Stimulated activated CD4-positive, alpha-beta T cell treated with anti-CD3 and anti-CD28 coated beads, TNF-alpha, amount 100 ng/mL, for 4 hours (primary cell): ENCODE results near the gene TRAPPC1.
"Not testable (repeated sequence)": the region's sequence is repeated elsewhere in the genome, so short reads cannot be mapped to it uniquely, and the experiment has no call there.

Experiments used
- DNase-seq, 3 experiments: peaks; one replicate each; pipeline ENCODE4 v3.0.0-alpha.2; 2020; ENCODE audit warnings: low read depth in 3 of 3

TRAPPC1 gene

GRCh38 chr17:7931709-7932482 is at the start of gene TRAPPC1, which contains the start of gene CNTROB:
Gene TRAPPC1 (minus strand): TSS chr17:7931946. CDS start chr17:7931829, 117 bp downstream.
Gene CNTROB (plus strand): TSS chr17:7932206. CDS start chr17:7933080, 874 bp downstream.
- DNase-seq: peak; percentile 98 to 99 (median 99)

GRCh38 chr17:7977805-7978204 is 46.1 kb upstream of the TRAPPC1 start:
- no peak for DNase-seq

GRCh38 chr17:7977039-7977438 is 45.3 kb upstream of the TRAPPC1 start:
- no peak for DNase-seq

- no peak for DNase-seq
Observed at GRCh38 chr17:7974638-7975131, 42.9 kb upstream of the TRAPPC1 start.

GRCh38 chr17:7972131-7972785 is 40.5 kb upstream of the TRAPPC1 start:
- no peak for DNase-seq

GRCh38 chr17:7971651-7972050 is 39.9 kb upstream of the TRAPPC1 start:
- DNase-seq: no peak

- DNase-seq: no peak
Observed at GRCh38 chr17:7969433-7969832, 37.7 kb upstream of the TRAPPC1 start.

GRCh38 chr17:7967751-7968150 is 36.0 kb upstream of the TRAPPC1 start:
- DNase-seq: no peak

- no peak for DNase-seq
Observed at GRCh38 chr17:7961421-7961820, 29.7 kb upstream of the TRAPPC1 start.

GRCh38 chr17:7959503-7960253 is 27.9 kb upstream of the TRAPPC1 start:
- no peak for DNase-seq

- no peak for DNase-seq
Observed at GRCh38 chr17:7956228-7956965, 24.7 kb upstream of the TRAPPC1 start.

GRCh38 chr17:7955414-7956227 is 23.9 kb upstream of the TRAPPC1 start:
- DNase-seq: no peak

- DNase-seq: not testable (repeated sequence)
Observed at GRCh38 chr17:7953266-7953665, 21.5 kb upstream of the TRAPPC1 start.

GRCh38 chr17:7951143-7951792 is 19.5 kb upstream of the TRAPPC1 start:
- DNase-seq: no peak

- no peak for DNase-seq
Observed at GRCh38 chr17:7950578-7950977, 18.8 kb upstream of the TRAPPC1 start.

GRCh38 chr17:7947651-7948050 is 15.9 kb upstream of the TRAPPC1 start:
- DNase-seq: no peak

- no peak for DNase-seq
Observed at GRCh38 chr17:7946441-7946840, 14.7 kb upstream of the TRAPPC1 start.

- DNase-seq: no peak
Observed at GRCh38 chr17:7945651-7946050, 13.9 kb upstream of the TRAPPC1 start.

- no peak for DNase-seq
Observed at GRCh38 chr17:7944326-7944725, 12.6 kb upstream of the TRAPPC1 start.

- DNase-seq: no peak
Observed at GRCh38 chr17:7943291-7943690, 11.5 kb upstream of the TRAPPC1 start.
